K562 (cell line): ENCODE results near the gene SERTAD2. TPM values are rescaled to one million over a fixed set of nuclear protein-coding genes. Genes with fewer than 3 reads are reported as not detected.

Experiments
- E2F4 ChIP-seq: sonication (generic); formaldehyde crosslinking; IDR thresholded peaks from 2 replicates; pipeline ENCODE4 v1.8.0; 2022; ENCODE audit warnings: mild to moderate bottlenecking, low read depth, missing genetic modification reagents
- KAT8 ChIP-seq: fragments of 450-650 bp; IDR thresholded peaks from 2 replicates; pipeline ENCODE4 v1.6.1; 2016; ENCODE audit warnings: low read depth, mild to moderate bottlenecking
- LCOR ChIP-seq: sonication (generic); formaldehyde crosslinking; IDR thresholded peaks from 2 replicates; pipeline ENCODE4 v1.8.0; 2022; ENCODE audit warnings: mild to moderate bottlenecking, missing genetic modification reagents
- MBD2 ChIP-seq: sonication (generic); IDR thresholded peaks from 2 replicates; pipeline ENCODE4 v1.6.1; 2016; ENCODE audit warnings: low read depth, borderline replicate concordance
- PHF21A ChIP-seq: fragments of 450-650 bp; IDR thresholded peaks from 2 replicates; pipeline ENCODE4 v1.6.1; 2017; ENCODE audit warnings: low read depth, borderline replicate concordance
- PKNOX1 ChIP-seq: fragments of 450-650 bp; IDR thresholded peaks from 2 replicates; pipeline ENCODE4 v1.6.1; 2016
- POLR2G ChIP-seq: fragments of 200-400 bp; formaldehyde crosslinking; IDR thresholded peaks from 2 replicates; pipeline ENCODE4 v1.6.1; 2017; ENCODE audit warnings: low read depth, mild to moderate bottlenecking, antibody characterized with exemption, low read length, moderate library complexity
- PTBP1 ChIP-seq: fragments of 200-400 bp; formaldehyde crosslinking; IDR thresholded peaks from 2 replicates; pipeline ENCODE4 v1.6.1; 2017; ENCODE audit warnings: low read depth, low read length
- RAD51 ChIP-seq: fragments of 450-650 bp; IDR thresholded peaks from 2 replicates; pipeline ENCODE4 v1.7.1; 2016; ENCODE audit warnings: low read depth, mild to moderate bottlenecking, borderline replicate concordance
- RCOR1 ChIP-seq, 2 experiments: IDR thresholded peaks; 2 replicates each; pipeline ENCODE4 v1.6.1; 2012; ENCODE audit warnings: low read depth in 2 of 2, low read length in 2 of 2, borderline replicate concordance in 1 of 2, improper control_type of control experiment in 1 of 2
- TARDBP ChIP-seq: fragments of 450-650 bp; IDR thresholded peaks from 2 replicates; pipeline ENCODE4 v1.6.1; 2016
- TEAD4 ChIP-seq, 2 experiments: sonication (generic) in 1 of 2; formaldehyde crosslinking in 1 of 2; IDR thresholded peaks; 2 replicates each; pipeline versions ENCODE4 v1.6.1 to v1.8.0; 2012 to 2022; ENCODE audit warnings: borderline replicate concordance in 1 of 2, inconsistent platforms in 1 of 2, low read length in 1 of 2, mild to moderate bottlenecking in 1 of 2, missing genetic modification reagents in 1 of 2
- UBTF ChIP-seq, 2 experiments: IDR thresholded peaks; 2 replicates each; pipeline ENCODE4 v1.6.1; 2012; ENCODE audit warnings: improper control_type of control experiment in 2 of 2, low read depth in 2 of 2, low read length in 2 of 2, borderline replicate concordance in 1 of 2
- XRCC3 ChIP-seq: fragments of 450-650 bp; IDR thresholded peaks from 2 replicates; pipeline ENCODE4 v1.6.1; 2017; ENCODE audit warnings: mild to moderate bottlenecking, moderate library complexity
- ZNF124 ChIP-seq: sonication (generic); formaldehyde crosslinking; IDR thresholded peaks from 2 replicates; pipeline ENCODE4 v1.8.1; 2022; ENCODE audit warnings: missing genetic modification reagents
- ZNF134 ChIP-seq: fragments of 250-450 bp; sonication (Bioruptor Pico); conservative IDR thresholded peaks from 2 replicates; pipeline ENCODE4 v1.4.0; 2020
- ZNF184 ChIP-seq: sonication (generic); formaldehyde crosslinking; IDR thresholded peaks from 2 replicates; pipeline ENCODE4 v1.5.0; 2020; ENCODE audit warnings: missing genetic modification reagents
- ZNF224 ChIP-seq: sonication (generic); formaldehyde crosslinking; IDR thresholded peaks from 2 replicates; pipeline ENCODE4 v1.8.0; 2022; ENCODE audit warnings: mild to moderate bottlenecking, missing genetic modification reagents
- ZNF785 ChIP-seq: fragments of 250-450 bp; sonication (Bioruptor Pico); IDR thresholded peaks from 2 replicates; pipeline ENCODE4 v1.4.0; 2020; ENCODE audit warnings: mild to moderate bottlenecking
- polyA plus RNA-seq, 8 experiments: library from polyadenylated mRNA; depleted of rRNA in 4 of 8; stranded (reverse) in 5 of 8; unstranded in 3 of 8; fragments of >200 nt; fragmentation: Nextera tagmentation in 2 of 8; fragmentation: Illumina TruSeq in 1 of 8; extraction: Ambion mirVana in 2 of 8; extraction: Trizol in 1 of 8; gene quantifications; 2 replicates each; pipeline versions ENCODE4 v1.2.1 to v1.2.3, GENCODE V29; 2011 to 2014; ENCODE audit warnings: inconsistent platforms in 1 of 8, missing spikeins in 1 of 8
- total RNA-seq, 7 experiments: library from RNA; depleted of rRNA in 6 of 7; stranded (reverse); fragments of >200 nt in 6 of 7; fragmentation: Illumina TruSeq in 2 of 7; extraction: Trizol in 2 of 7; gene quantifications; 2 replicates each; pipeline versions ENCODE4 v1.2.1 to v1.2.3, GENCODE V29; 2011 to 2021; ENCODE audit warnings: low replicate concordance in 1 of 7
- TF ChIP-seq, protein P1 (sequence below), 2 experiments: IDR thresholded peaks in 1 of 2; conservative IDR thresholded peaks in 1 of 2; 2 replicates each; pipeline ENCODE4 v1.6.1; 2016; ENCODE audit warnings: low read depth in 2 of 2, mild to moderate bottlenecking in 1 of 2, missing compliant biosample characterization in 1 of 2, missing genetic modification characterization in 1 of 2, moderate library complexity in 1 of 2

SERTAD2 gene
- total and polyA plus RNA-seq, 9 of the 15 experiments (the other 6 are each of a cell fraction or from before 2014, with no cell fraction given): 3.0 to 12.5 (median 6.1) TPM

DNA sequence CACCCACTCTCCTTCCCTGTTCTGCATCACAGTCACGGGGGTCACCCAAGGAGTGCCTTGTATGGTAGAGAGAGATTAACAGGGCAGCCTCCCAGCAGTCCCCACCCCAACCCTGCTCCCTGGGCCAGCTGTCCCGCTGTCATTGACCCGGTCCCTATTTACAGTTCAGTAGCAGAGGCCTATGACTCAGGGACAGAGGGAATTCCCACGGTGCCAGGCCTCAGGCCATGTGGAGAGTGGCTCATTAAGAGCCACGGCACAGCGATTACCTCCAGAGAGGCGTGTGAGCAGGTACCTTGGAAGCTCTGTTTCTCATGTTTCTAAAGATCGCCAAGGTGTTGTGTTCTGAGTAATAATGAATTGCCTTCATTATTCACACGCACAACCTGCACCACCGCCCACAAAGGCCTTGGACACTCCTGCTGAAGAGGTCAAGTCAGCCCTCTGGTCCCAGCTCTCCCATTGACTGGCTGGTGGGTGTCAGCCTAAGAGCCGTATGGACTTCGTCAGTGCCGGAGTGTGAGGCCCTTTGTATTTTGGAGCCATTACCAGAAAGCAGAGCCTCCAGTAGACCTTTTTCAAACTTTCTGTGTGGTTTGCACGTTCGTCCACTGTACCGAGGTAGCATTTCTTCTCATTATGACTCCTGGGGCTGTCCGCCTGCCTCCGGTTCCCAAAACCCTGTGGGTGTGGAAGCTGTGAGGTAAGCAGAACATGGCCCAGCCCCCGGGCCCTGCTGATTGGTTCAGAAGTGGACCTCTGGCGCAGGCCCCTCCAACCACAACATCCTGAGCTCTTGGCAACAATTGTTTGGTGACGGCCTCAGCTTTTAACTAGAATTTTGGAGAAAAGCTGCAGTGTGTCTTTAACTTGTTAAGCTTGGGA is 47.0 kb downstream of the SERTAD2 start (continued):
- TF ChIP-seq UBTF (IDR thresholded peaks at IDR 0.05; ENCODE audit: borderline replicate concordance in 1 of 2, low read depth in 2 of 2, low read length in 2 of 2) (no peak), ZNF184 (CRISPR knock-in tag) (no peak), TEAD4 (IDR thresholded peaks at IDR 0.05; ENCODE audit: low read length) (no peak), TEAD4 (CRISPR knock-in tag; IDR thresholded peaks at IDR 0.05; ENCODE audit: borderline replicate concordance) (no peak), KAT8 (no peak), TARDBP (no peak), POLR2G (peak; percentile 47; the same call in 1 of the 2 replicates), RAD51 (peak; percentile 13; the same call in 1 of the 2 replicates), RCOR1 (IDR thresholded peaks at IDR 0.05; ENCODE audit: borderline replicate concordance in 1 of 2, low read depth in 2 of 2, low read length in 2 of 2) (peak in 1 of 2 experiments; percentile 31; a peak in 1 of 4 replicates), LCOR (no peak; the same call in 1 of the 2 replicates), PKNOX1 (no peak), ZNF124 (CRISPR knock-in tag) (no peak), PHF21A (no peak), MBD2 (no peak), ZNF134 (CRISPR knock-in tag) (no peak), ZNF785 (CRISPR knock-in tag) (no peak), E2F4 (no peak), ZNF224 (CRISPR knock-in tag) (no peak), PTBP1 (no peak), XRCC3 (no peak)
- TF ChIP-seq, protein P1, sequence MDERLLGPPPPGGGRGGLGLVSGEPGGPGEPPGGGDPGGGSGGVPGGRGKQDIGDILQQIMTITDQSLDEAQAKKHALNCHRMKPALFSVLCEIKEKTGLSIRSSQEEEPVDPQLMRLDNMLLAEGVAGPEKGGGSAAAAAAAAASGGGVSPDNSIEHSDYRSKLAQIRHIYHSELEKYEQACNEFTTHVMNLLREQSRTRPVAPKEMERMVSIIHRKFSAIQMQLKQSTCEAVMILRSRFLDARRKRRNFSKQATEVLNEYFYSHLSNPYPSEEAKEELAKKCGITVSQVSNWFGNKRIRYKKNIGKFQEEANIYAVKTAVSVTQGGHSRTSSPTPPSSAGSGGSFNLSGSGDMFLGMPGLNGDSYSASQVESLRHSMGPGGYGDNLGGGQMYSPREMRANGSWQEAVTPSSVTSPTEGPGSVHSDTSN (CRISPR knock-in tag; IDR thresholded peaks at IDR 0.05; ENCODE audit: low read depth): no peak
- TF ChIP-seq, protein P1 (tag; conservative IDR thresholded peaks at IDR 0.05; ENCODE audit: low read depth): no peak
